LNCAP (cell line): ENCODE data around the gene BRPF3.

Source experiments
- CTCF ChIP-seq: fragments of 450-650 bp; IDR thresholded peaks from 2 replicates; pipeline ENCODE4 v1.5.1; 2017; ENCODE audit warnings: mild to moderate bottlenecking

The BRPF3 gene

GRCh38 chr6:36200998-36201596, 4.6 kb downstream of the BRPF3 start:
- TF ChIP-seq CTCF: no peak

GRCh38 chr6:36201612-36202011, 5.1 kb downstream of the BRPF3 start:
- TF ChIP-seq CTCF: no peak

GRCh38 chr6:36202101-36202500, 5.6 kb downstream of the BRPF3 start:
- no peak for TF ChIP-seq CTCF

- no peak for TF ChIP-seq CTCF
These were observed 7.7 kb downstream of the BRPF3 start for GRCh38 chr6:36204068-36204753.

GRCh38 chr6:36207155-36207554, 10.6 kb downstream of the BRPF3 start:
- no peak for TF ChIP-seq CTCF

- TF ChIP-seq CTCF: no peak
These were observed 13.1 kb downstream of the BRPF3 start for GRCh38 chr6:36209606-36210005.

GRCh38 chr6:36210182-36210581, 13.6 kb downstream of the BRPF3 start:
- no peak for TF ChIP-seq CTCF
